K562 (cell line): ENCODE results near the gene EFCAB12. TPM values are rescaled to one million over a fixed set of nuclear protein-coding genes. Genes with fewer than 3 reads are reported as not detected.
A peak's percentile ranks its signal among the peaks of the same experiment; 100 is the strongest.

Source experiments
- BACH1 ChIP-seq: fragments of 200-800 bp; sonication (Bioruptor generic); IDR thresholded peaks from 2 replicates; pipeline ENCODE4 v1.6.1; 2016; ENCODE audit warnings: missing genetic modification characterization, missing compliant biosample characterization
- CBX1 ChIP-seq: sonication (generic); IDR thresholded peaks from 2 replicates; pipeline ENCODE4 v1.6.1; 2016; ENCODE audit warnings: antibody characterized with exemption, low read depth, mild to moderate bottlenecking
- CBX2 ChIP-seq: fragments of 200-600 bp; sonication (generic); IDR thresholded peaks from one replicate; pipeline ENCODE4 v1.6.1; 2012; ENCODE audit warnings: mild to moderate bottlenecking, low read length, inconsistent platforms; ENCODE audit not compliant: insufficient read depth, poor library complexity, severe bottlenecking
- EP300 ChIP-seq: IDR thresholded peaks from 2 replicates; pipeline ENCODE4 v1.6.1; 2012; ENCODE audit warnings: low read length, improper control_type of control experiment
- ETV6 ChIP-seq, 3 experiments: fragments of 150-350 bp in 1 of 3; sonication (generic) in 1 of 3; formaldehyde crosslinking in 1 of 3; IDR thresholded peaks; 2 replicates each; pipeline versions ENCODE4 v1.6.1 to v1.8.0; 2014 to 2022; ENCODE audit warnings: borderline replicate concordance in 2 of 3, low read depth in 2 of 3, antibody characterized with exemption in 1 of 3, low read length in 1 of 3, mild to moderate bottlenecking in 1 of 3, missing genetic modification reagents in 1 of 3
- HBP1 ChIP-seq: fragments of 450-650 bp; formaldehyde crosslinking; IDR thresholded peaks from 2 replicates; pipeline ENCODE4 v1.4.0; 2022; ENCODE audit warnings: missing genetic modification characterization
- HDGF ChIP-seq: fragments of 450-650 bp; IDR thresholded peaks from 2 replicates; pipeline ENCODE4 v1.6.1; 2016
- HMGXB4 ChIP-seq: sonication (generic); formaldehyde crosslinking; IDR thresholded peaks from 2 replicates; pipeline ENCODE4 v1.8.1; 2023; ENCODE audit warnings: mild to moderate bottlenecking, missing genetic modification reagents
- KAT2B ChIP-seq: IDR thresholded peaks from one replicate; pipeline ENCODE4 v1.6.1; 2012; ENCODE audit warnings: low read depth, mild to moderate bottlenecking, control low read depth, inconsistent platforms, low read length, moderate library complexity
- MGA ChIP-seq: fragments of 450-650 bp; IDR thresholded peaks from 2 replicates; pipeline ENCODE4 v1.6.1; 2016; ENCODE audit warnings: mild to moderate bottlenecking, moderate library complexity
- STAT5B ChIP-seq: fragments of 250-450 bp; sonication (Bioruptor Pico); IDR thresholded peaks from 2 replicates; pipeline ENCODE4 v1.8.0; 2021; ENCODE audit warnings: mild to moderate bottlenecking, inconsistent platforms
- ZNF23 ChIP-seq: fragments of 250-450 bp; sonication (Bioruptor Pico); IDR thresholded peaks from 2 replicates; pipeline ENCODE4 v1.4.0; 2020; ENCODE audit warnings: mild to moderate bottlenecking
- ZNF830 ChIP-seq: fragments of 250-450 bp; sonication (Bioruptor Pico); IDR thresholded peaks from 2 replicates; pipeline ENCODE4 v1.5.0; 2021; ENCODE audit warnings: mild to moderate bottlenecking
- polyA plus RNA-seq, 8 experiments: library from polyadenylated mRNA; depleted of rRNA in 4 of 8; stranded (reverse) in 5 of 8; unstranded in 3 of 8; fragments of >200 nt; fragmentation: Nextera tagmentation in 2 of 8; fragmentation: Illumina TruSeq in 1 of 8; extraction: Ambion mirVana in 2 of 8; extraction: Trizol in 1 of 8; gene quantifications; 2 replicates each; pipeline versions ENCODE4 v1.2.1 to v1.2.3, GENCODE V29; 2011 to 2014; ENCODE audit warnings: inconsistent platforms in 1 of 8, missing spikeins in 1 of 8
- total RNA-seq, 7 experiments: library from RNA; depleted of rRNA in 6 of 7; stranded (reverse); fragments of >200 nt in 6 of 7; fragmentation: Illumina TruSeq in 2 of 7; extraction: Trizol in 2 of 7; gene quantifications; 2 replicates each; pipeline versions ENCODE4 v1.2.1 to v1.2.3, GENCODE V29; 2011 to 2021; ENCODE audit warnings: low replicate concordance in 1 of 7

EFCAB12 gene
- total and polyA plus RNA-seq, 9 of the 15 experiments (the other 6 are each of a cell fraction or from before 2014, with no cell fraction given) = 0.08 to 0.95 (median 0.56) TPM; not detected in 1

- no peak for TF ChIP-seq STAT5B (CRISPR knock-in tag)
- no peak for TF ChIP-seq HDGF
- peak; percentile 21; the same call in 1 of the 2 replicates for TF ChIP-seq BACH1 (tag)
- no peak for TF ChIP-seq ZNF23 (CRISPR knock-in tag)
- TF ChIP-seq EP300 = no peak
- no peak for TF ChIP-seq ZNF830 (CRISPR knock-in tag)
- TF ChIP-seq HBP1 (CRISPR knock-in tag) = no peak
- no peak for TF ChIP-seq KAT2B
- TF ChIP-seq ETV6 (IDR thresholded peaks at IDR 0.05; ENCODE audit: borderline replicate concordance in 1 of 2, low read depth in 2 of 2, low read length in 1 of 2) = no peak
- TF ChIP-seq ETV6 (CRISPR knock-in tag; IDR thresholded peaks at IDR 0.05; ENCODE audit: borderline replicate concordance) = no peak
- TF ChIP-seq HMGXB4 (CRISPR knock-in tag) = no peak
- TF ChIP-seq CBX1 = no peak
- TF ChIP-seq CBX2 = no peak
- TF ChIP-seq MGA = peak; percentile 30
Measured at GRCh38 chr3:129448186-129448895, 19.9 kb upstream of the EFCAB12 start (continued).
